Psoas muscle (tissue), 8 donors: ENCODE measurements around the gene SSTR5. TPM values are rescaled to one million over a fixed set of nuclear protein-coding genes. Genes with fewer than 3 reads are reported as not detected.

Source experiments
- ATAC-seq, 4 donors: fragments of 200-7000 bp; cut with Tn5 transposase; one replicate each; pipeline ENCODE4 v1.9.1; 2020; ENCODE audit warnings: moderate library complexity in 3 of 4, mild to moderate bottlenecking in 2 of 4
- DNase-seq, 2 donors: peaks; one replicate each; pipeline ENCODE4 v3.0.0-alpha.2; 2020
- H3K27ac ChIP-seq: fragments of 200-600 bp; one replicate; pipeline ENCODE4 v1.8.0; 2022
- H3K27me3 ChIP-seq, 3 donors: fragments of 200-600 bp in 1 of 3; one replicate each; pipeline versions ENCODE4 v1.6.1 to v1.8.0; 2013 to 2022; ENCODE audit warnings: low read length in 2 of 3, mild to moderate bottlenecking in 2 of 3, moderate library complexity in 1 of 3; ENCODE audit not compliant: insufficient read depth in 3 of 3
- H3K36me3 ChIP-seq, 2 donors: fragments of 200-600 bp in 1 of 2; one replicate each; pipeline versions ENCODE4 v1.6.1 to v1.8.0; 2013 to 2022; ENCODE audit warnings: low read depth in 1 of 2, mild to moderate bottlenecking in 1 of 2, moderate library complexity in 1 of 2; ENCODE audit not compliant: insufficient read depth in 1 of 2
- H3K4me1 ChIP-seq: fragments of 200-600 bp; one replicate; pipeline ENCODE4 v1.8.0; 2022
- H3K4me3 ChIP-seq: fragments of 200-600 bp; one replicate; pipeline ENCODE4 v1.8.0; 2022; ENCODE audit warnings: mild to moderate bottlenecking
- H3K9me3 ChIP-seq: fragments of 200-600 bp; one replicate; pipeline ENCODE4 v1.8.0; 2022
- WGBS, 3 donors: extraction: QIAGEN DNeasy Blood & Tissue Kit; methylation state at CpG; one replicate each; pipeline versions ENCODE4 v1.1.6 to v1.1.7; 2013; 5-methylcytosine and 5-hydroxymethylcytosine counted together
- intact Hi-C, 2 donors: fragments of 100-400 bp; cut with DNase I; formaldehyde crosslinking; loops; one replicate each; pipeline versions ENCODE4 v1.11.0 to v1.14.2; 2022
- polyA plus RNA-seq, 3 donors: library from polyadenylated mRNA; stranded (reverse); fragments of 200-250 nt; gene quantifications; one replicate each; pipeline ENCODE4 v1.2.3, GENCODE V29; 2013
- total RNA-seq, 4 donors: library from RNA; stranded (reverse); fragmentation: NEBNext Ultra II Directional in 2 of 4; extraction: Animal tissue kit (Norgen Biotek cat#: 25700) in 2 of 4; gene quantifications; one replicate each; pipeline versions ENCODE4 v1.2.1 to v1.2.4, GENCODE V29; 2021 to 2023
- TF ChIP-seq, protein P1 (sequence below): fragments of 200-600 bp; IDR thresholded peaks from one replicate; pipeline ENCODE4 v1.8.0; 2022; ENCODE audit warnings: antibody characterized with exemption
- donor health status: healthy with polysubstance abuse.
- donor health status: DM: no; HTN: no; CAD: no; lungs with moderate emphysema.
- donor health status: Bipolar disorder and iron deficiency.
- donor health status: healthy.
- donor health status: DM: yes; HTN: yes; CAD: no.
- donor health status: DM: no; HTN: no; CAD: no.
- donor health status: DM: no; HTN: no; CAD: no.
- donor health status: DM: yes; HTN: yes; CAD: no.

The SSTR5 gene
- total and polyA plus RNA-seq, 7 donors, result 0.03 to 0.32 (median 0.08) TPM; not detected in 3

GRCh38 chr16:1045310-1045992 is 27.1 kb upstream of the SSTR5 start:
- H3K36me3 ChIP-seq, result no peaks in the 10 kb centered on the region
- peak in 2 of 4 donors; percentile 6 to 23 for ATAC-seq
- 15 to 21% (median 20%) methylated on average over 34 to 38 of the region's 38 CpGs for WGBS, 3 donors
- H3K9me3 ChIP-seq, result no peaks in the 10 kb centered on the region
- H3K27ac ChIP-seq, result no peak overlapping the region
- no peak for DNase-seq
- H3K4me1 ChIP-seq, result no peaks in the 10 kb centered on the region
- TF ChIP-seq, protein P1, sequence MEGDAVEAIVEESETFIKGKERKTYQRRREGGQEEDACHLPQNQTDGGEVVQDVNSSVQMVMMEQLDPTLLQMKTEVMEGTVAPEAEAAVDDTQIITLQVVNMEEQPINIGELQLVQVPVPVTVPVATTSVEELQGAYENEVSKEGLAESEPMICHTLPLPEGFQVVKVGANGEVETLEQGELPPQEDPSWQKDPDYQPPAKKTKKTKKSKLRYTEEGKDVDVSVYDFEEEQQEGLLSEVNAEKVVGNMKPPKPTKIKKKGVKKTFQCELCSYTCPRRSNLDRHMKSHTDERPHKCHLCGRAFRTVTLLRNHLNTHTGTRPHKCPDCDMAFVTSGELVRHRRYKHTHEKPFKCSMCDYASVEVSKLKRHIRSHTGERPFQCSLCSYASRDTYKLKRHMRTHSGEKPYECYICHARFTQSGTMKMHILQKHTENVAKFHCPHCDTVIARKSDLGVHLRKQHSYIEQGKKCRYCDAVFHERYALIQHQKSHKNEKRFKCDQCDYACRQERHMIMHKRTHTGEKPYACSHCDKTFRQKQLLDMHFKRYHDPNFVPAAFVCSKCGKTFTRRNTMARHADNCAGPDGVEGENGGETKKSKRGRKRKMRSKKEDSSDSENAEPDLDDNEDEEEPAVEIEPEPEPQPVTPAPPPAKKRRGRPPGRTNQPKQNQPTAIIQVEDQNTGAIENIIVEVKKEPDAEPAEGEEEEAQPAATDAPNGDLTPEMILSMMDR, result no peak
- H3K4me3 ChIP-seq, result no peak overlapping the region
- intact Hi-C loops, result no loop called here
- peaks cover 0 to 72% (median 35%) of the 10 kb centered on the region in 3 donors for H3K27me3 ChIP-seq

DNA sequence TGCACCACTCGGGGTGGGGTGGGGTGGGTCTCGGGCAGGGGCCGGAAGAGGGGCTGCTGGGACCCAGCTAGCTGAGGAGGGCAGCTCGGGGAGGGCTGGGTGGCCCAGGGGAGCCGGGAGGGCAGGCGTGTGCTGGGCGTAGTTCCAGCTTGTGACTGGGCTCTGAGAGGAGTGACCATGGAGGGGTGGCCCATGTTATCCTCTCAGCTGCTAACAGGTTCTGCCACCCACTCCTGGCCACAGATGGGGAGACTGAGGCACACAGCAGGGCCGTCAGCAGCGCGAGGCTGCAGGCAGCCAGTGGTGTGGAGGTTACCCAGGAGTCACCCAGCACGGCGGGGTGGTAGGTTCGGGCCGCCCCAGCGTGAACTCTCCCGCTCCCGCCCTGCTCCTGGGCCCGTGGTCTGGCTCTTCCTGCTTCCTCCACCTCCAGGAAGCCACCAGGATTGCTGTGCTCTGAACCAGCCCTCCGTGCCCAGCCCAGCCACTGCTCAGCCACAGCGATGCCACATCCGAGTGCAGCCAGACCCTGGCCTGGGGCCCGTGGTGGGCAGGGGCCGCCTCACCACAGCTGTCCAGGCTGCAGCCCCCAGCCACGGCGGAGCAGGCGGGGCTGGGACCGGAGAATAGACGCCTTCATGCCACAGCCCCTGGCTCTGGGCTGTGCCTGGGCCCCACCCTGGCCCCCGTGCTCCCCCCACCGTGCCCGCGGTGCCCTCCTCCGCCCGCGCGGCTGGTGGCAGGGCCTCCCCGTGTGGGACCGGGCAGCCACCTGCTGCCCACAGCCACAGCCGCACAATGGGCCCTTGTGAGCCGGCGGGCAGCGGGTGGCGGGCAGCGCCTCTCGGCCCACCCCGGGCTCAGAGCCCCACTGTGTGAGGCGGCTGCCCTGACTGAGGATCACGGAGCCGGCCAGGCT is 26.3 kb upstream of the SSTR5 start:
- no peak overlapping the region for H3K4me3 ChIP-seq
- DNase-seq (no peak), ATAC-seq (no peak)
- H3K4me1 ChIP-seq, result no peaks in the 10 kb centered on the region
- H3K36me3 ChIP-seq, result no peaks in the 10 kb centered on the region
- whole genome bisulfite sequencing, 3 donors, result 25 to 38% (median 33%) methylated on average over 43 to 49 of the region's 49 CpGs
- peaks cover 0 to 80% (median 33%) of the 10 kb centered on the region in 3 donors for H3K27me3 ChIP-seq
- H3K27ac ChIP-seq, result no peak overlapping the region
- H3K9me3 ChIP-seq, result no peaks in the 10 kb centered on the region
- intact Hi-C loops, result no loop called here
- TF ChIP-seq, protein P1, result no peak

DNA sequence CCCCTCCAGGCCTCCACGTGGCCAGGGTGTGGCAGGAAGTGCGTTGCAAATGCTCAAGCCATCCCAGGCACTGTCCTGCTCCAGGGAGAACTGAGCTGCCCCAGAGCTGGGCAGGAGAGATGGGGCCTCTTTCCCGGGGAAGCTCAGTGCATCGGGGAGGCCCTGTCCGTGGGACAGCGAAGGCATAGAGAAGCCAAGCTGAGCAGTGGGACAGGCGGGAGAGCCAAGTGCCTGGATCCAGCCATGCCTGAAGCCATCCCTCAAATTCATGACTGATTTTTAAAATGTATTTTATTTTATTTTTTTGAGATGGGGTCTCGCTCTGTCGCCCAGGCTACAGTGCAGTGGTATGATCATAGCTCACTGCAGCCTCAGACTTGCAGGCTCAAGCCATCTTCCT is 25.4 kb upstream of the SSTR5 start:
- ATAC-seq, result no peak
- Histone ChIP-seq H3K27ac (no peak overlapping the region), H3K27me3 (peaks cover 0 to 80% (median 31%) of the 10 kb centered on the region in 3 donors), H3K4me3 (no peak overlapping the region), H3K4me1 (no peaks in the 10 kb centered on the region), H3K9me3 (no peaks in the 10 kb centered on the region), H3K36me3 (no peaks in the 10 kb centered on the region)
- DNase-seq, result no peak
- TF ChIP-seq, protein P1, result no peak
- 58 to 65% (median 61%) methylated on average over 9 of the region's 9 CpGs for whole genome bisulfite sequencing, 3 donors
- intact Hi-C loops, result no loop called here

GRCh38 chr16:1047801-1048200 is 24.7 kb upstream of the SSTR5 start:
- H3K9me3 ChIP-seq, result no peaks in the 10 kb centered on the region
- 54 to 69% (median 64%) methylated on average over 15 to 16 of the region's 16 CpGs for WGBS, 3 donors
- intact Hi-C loops, result no loop called here
- H3K4me1 ChIP-seq, result no peaks in the 10 kb centered on the region
- DNase-seq (no peak), ATAC-seq (no peak)
- TF ChIP-seq, protein P1, result no peak
- H3K36me3 ChIP-seq, result no peaks in the 10 kb centered on the region
- H3K27me3 ChIP-seq, result peaks cover 0 to 80% (median 25%) of the 10 kb centered on the region in 3 donors
- no peak overlapping the region for H3K4me3 ChIP-seq
- H3K27ac ChIP-seq, result no peak overlapping the region
